DOHH2 (cell line): ENCODE results near the gene EPHA6.

Source experiments
- CTCF ChIP-seq: fragments of 200-600 bp; sonication (generic); IDR thresholded peaks from one replicate; pipeline ENCODE4 v1.5.1; 2014; ENCODE audit warnings: antibody characterized with exemption, mild to moderate bottlenecking, low read depth, low read length; ENCODE audit not compliant: poor library complexity, severe bottlenecking
- EZH2phosphoT487 ChIP-seq: fragments of 200-600 bp; sonication (generic); IDR thresholded peaks from 2 replicates; pipeline ENCODE4 v1.6.1; 2017; ENCODE audit warnings: borderline replicate concordance, mild to moderate bottlenecking, antibody characterized with exemption, low read length, moderate library complexity, mixed read lengths

GRCh38 chr3:97074546-97074945, 260.2 kb downstream of the EPHA6 start:
- TF ChIP-seq CTCF (no peak), EZH2phosphoT487 (no peak)
